GM12873 (cell line): ENCODE results near the gene DLGAP1.

Experiments used
- TF ChIP-seq, protein P1 (sequence below): IDR thresholded peaks from 2 replicates; pipeline ENCODE4 v1.5.1; 2012; ENCODE audit warnings: low read depth, mild to moderate bottlenecking, moderate library complexity, low read length, control low read depth; ENCODE audit not compliant: insufficient read depth; ENCODE audit errors: missing control alignments

The DLGAP1 gene

DNA sequence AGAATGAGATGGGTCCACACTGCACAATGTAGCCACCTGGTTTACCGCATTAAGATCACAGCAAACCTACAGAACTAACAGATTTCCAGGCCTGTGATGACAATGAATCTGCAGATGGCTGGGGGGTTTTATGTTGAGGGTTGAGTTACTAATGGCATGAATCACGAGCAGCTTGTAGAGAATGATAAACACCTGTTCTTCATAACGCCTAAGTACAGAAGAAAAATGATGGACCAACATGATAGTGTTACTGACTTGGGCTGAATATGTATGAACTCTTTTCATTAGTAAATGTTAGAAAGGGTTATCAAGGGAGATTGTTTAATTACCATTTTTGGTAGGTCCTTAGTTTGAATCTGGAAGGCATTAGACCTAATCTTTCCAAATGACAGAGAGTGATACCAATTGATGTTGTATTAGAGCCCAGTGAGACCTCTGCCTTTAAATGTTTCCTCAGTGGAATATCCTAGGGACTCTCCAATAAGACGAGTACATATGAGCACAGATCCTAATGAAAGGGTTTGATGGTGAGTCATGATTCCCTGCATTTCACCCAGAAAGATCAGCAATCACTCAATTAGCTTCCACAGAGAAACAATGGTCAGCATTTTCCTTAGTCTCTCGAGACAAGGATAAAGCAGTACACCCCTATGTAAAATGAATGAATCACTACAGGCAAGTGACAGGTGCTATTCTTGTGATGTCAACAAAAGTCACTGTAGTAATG is 243.8 kb downstream of the DLGAP1 start:
- TF ChIP-seq, protein P1, sequence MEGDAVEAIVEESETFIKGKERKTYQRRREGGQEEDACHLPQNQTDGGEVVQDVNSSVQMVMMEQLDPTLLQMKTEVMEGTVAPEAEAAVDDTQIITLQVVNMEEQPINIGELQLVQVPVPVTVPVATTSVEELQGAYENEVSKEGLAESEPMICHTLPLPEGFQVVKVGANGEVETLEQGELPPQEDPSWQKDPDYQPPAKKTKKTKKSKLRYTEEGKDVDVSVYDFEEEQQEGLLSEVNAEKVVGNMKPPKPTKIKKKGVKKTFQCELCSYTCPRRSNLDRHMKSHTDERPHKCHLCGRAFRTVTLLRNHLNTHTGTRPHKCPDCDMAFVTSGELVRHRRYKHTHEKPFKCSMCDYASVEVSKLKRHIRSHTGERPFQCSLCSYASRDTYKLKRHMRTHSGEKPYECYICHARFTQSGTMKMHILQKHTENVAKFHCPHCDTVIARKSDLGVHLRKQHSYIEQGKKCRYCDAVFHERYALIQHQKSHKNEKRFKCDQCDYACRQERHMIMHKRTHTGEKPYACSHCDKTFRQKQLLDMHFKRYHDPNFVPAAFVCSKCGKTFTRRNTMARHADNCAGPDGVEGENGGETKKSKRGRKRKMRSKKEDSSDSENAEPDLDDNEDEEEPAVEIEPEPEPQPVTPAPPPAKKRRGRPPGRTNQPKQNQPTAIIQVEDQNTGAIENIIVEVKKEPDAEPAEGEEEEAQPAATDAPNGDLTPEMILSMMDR = no peak

DNA sequence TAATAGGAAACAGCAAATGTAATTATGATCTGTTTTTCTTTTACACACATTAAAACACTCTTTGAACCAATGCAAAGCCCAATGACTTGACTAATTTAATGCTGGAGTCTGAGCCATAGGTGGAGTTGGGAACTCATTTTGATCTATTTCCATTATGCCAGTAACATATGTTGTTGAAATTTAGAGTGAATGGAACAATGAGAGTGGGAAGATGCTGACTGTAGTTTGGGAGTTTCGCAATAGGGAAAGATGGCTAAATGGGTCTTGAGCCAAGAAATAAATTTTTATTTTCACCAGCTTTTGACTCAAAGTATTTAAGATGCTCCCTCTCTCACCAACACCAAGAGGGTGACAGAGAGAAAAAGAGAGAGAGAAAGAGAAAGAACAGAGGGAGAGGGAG is 246.7 kb downstream of the DLGAP1 start:
- TF ChIP-seq, protein P1 = no peak

DNA sequence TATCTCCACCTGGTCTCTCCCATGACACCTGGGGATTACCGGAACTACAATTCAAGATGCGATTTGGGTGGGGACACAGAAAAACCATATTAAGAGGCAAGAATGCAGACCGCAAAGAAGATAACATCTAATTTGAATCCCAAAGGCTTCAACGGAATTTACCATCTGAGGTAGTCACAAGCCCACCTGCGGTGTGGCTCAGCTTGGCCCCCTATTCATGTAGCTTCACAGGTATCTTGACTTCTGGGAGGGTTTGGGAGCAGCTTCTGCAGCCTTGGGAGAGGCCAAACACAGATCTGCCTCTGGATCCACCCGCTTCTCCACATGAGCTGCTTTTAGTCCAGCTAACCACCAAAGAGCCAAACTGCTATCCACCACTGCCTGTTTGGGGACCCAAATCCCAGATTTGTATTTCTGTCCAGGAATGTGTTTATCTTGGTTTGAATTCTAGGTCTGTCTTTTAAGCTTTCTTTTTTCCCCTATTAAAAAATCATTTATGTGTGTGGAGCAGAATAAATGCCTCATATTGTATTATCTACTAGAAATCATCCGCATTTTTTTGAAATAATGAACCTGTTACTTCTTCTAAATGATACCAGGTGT is 247.6 kb downstream of the DLGAP1 start:
- TF ChIP-seq, protein P1 = no peak

DNA sequence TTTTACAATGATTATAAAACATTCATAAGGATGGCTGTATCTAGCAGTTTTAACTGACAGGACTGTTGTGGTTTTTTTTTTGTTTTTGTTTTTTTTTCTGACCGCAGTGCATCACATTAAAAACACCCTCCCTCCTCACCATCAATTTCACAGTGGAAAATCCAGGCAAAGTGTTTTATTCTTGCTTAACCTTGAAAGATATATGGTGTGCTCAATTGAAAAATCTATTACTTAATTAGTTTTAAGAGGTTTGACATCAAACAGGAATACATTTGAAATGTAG is 250.7 kb downstream of the DLGAP1 start:
- TF ChIP-seq, protein P1 = no peak

DNA sequence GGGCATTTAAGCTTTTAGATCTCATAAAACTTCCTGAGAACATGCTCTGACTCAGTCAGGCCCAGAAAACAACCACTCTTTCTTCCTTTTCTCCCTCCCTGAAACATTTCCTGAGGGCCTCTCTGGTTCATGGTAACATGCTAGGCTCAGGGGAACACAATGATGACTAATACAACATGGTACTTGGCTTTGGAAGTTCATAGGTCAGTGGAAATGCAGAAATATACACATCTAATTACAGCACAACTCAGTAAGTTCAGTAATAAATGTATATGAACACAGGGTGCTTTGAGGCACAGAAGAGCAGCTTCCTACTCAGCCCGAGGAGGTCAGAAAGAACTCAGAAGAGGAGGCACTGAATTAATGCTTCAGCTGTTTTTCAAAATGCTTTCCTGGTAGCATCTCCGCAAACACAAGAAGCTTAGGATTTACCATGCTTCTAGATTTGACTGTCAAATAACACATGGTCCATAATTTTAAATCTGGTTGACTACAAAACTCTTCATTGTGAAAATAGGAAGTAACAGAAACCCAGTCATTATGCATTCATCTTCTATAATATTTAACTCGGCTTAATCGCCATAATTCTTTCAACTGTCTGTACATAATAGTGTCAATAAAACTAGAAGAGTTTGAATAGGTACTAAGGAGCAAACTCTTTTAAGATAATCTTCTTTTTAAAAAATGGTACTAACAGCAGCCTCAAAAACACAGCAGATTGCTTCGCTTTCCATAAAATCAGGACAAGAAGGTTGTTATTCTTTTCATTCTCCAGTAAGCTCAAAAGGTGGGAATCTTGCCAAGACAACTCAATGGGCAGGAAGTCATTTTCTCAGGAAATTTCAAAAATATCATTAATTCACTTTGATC is 251.3 kb downstream of the DLGAP1 start:
- TF ChIP-seq, protein P1 = no peak

DNA sequence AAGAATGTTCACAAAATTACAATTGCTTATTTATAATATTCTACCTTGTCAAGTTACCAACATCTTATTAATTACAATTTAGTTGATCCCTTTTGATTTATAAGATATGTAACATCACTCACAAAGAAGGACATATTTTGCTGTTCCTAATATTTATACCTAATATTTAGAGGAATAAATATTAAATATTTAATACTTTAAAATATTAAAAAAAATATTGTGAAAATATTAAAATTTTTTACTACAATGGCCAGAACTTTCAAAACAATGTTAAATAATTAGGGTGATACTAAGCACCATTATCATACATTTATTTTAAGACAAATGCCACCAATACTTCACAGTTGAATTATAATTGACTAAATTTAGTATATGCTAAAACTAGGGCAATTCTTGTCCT is 254.7 kb downstream of the DLGAP1 start:
- TF ChIP-seq, protein P1 = no peak

DNA sequence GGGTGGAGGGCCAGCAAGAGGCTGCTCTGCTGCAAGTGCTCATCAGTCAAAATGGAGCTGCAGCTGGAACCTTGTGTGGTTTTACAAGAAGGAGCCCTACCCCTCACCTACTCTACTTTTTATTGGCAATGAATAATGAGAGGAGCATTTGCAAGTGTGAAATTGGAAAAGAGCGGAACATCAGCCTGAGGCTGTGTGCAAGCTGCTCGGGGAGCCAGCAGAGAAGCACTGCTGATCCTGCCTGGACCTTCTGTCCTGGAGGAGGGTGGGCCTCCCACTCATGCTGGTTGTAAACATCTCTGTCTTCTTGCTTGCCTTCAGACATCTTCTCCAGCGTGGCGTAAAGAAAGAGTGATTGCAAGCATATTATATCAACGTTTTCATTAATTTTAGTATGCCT is 256.2 kb downstream of the DLGAP1 start:
- TF ChIP-seq, protein P1 = no peak
